IMR-90 (cell line): ENCODE measurements around the gene POU3F3. TPM values are rescaled to one million over a fixed set of nuclear protein-coding genes. Genes with fewer than 3 reads are reported as not detected.

Source experiments
- ATAC-seq: fragments of 200-7000 bp; cut with Tn5 transposase; 2 replicates; pipeline ENCODE4 v1.9.1; 2020; ENCODE audit warnings: low read depth, mild to moderate bottlenecking, moderate library complexity
- BruUV-seq: library from RNA; stranded (reverse); fragments of 400-500 nt; replicated peaks from 2 replicates; lab custom pipeline; 2021; lab: Mats Ljungman, UMichigan
- CTCF ChIA-PET: fragments of 300-600 bp; formaldehyde crosslinking; extraction: SDS; loops from one replicate; lab custom pipeline; 2021; ENCODE audit warnings: antibody characterized with exemption; lab: Yijun Ruan, JAX
- POLR2A ChIA-PET: fragments of 300-600 bp; sonication (Branson Sonifier 250); formaldehyde crosslinking; loops from one replicate; lab custom pipeline; 2022; ENCODE audit warnings: antibody characterized with exemption; ENCODE audit not compliant: unreplicated experiment; lab: Charles Lee
- DNase-seq: peaks from one replicate; pipeline ENCODE4 v3.0.0; 2013
- H2AFZ ChIP-seq: replicated peaks from 2 replicates; pipeline ENCODE3; 2013; ENCODE audit warnings: low read length, mild to moderate bottlenecking; ENCODE audit not compliant: poor library complexity
- H2AK5ac ChIP-seq: 2 replicates; pipeline ENCODE4 v1.6.1; 2013; ENCODE audit warnings: low read depth, low read length, inconsistent platforms
- H2AK9ac ChIP-seq: replicated peaks from 2 replicates; pipeline ENCODE3; 2013; ENCODE audit warnings: mild to moderate bottlenecking, low read depth, low read length, moderate library complexity; ENCODE audit not compliant: poor library complexity
- H2BK120ac ChIP-seq: 2 replicates; pipeline ENCODE4 v1.6.1; 2013; ENCODE audit warnings: low read depth, low read length, inconsistent platforms
- H2BK15ac ChIP-seq: 3 replicates; pipeline ENCODE4 v1.6.1; 2013; ENCODE audit warnings: low read depth, low read length, inconsistent platforms
- H2BK20ac ChIP-seq: 2 replicates; pipeline ENCODE4 v1.6.1; 2013; ENCODE audit warnings: low read depth, mild to moderate bottlenecking, inconsistent platforms, low read length, moderate library complexity
- H2BK5ac ChIP-seq: 2 replicates; pipeline ENCODE4 v1.6.1; 2013; ENCODE audit warnings: mild to moderate bottlenecking, low read depth, low read length, inconsistent platforms; ENCODE audit not compliant: poor library complexity, severe bottlenecking
- H3K14ac ChIP-seq: replicated peaks from 2 replicates; pipeline ENCODE4 v1.6.1; 2013; ENCODE audit warnings: low read depth, low read length, inconsistent platforms
- H3K18ac ChIP-seq: 2 replicates; pipeline ENCODE4 v1.6.1; 2013; ENCODE audit warnings: low read depth, low read length, control low read depth
- H3K23ac ChIP-seq: 2 replicates; pipeline ENCODE4 v1.6.1; 2013; ENCODE audit warnings: low read depth, low read length, inconsistent platforms
- H3K27ac ChIP-seq: 2 replicates; pipeline ENCODE4 v1.5.1; 2013; ENCODE audit warnings: mild to moderate bottlenecking, control low read depth, low read length; ENCODE audit not compliant: insufficient read depth
- H3K27me3 ChIP-seq: 2 replicates; pipeline ENCODE4 v1.6.1; 2013; ENCODE audit warnings: low read length; ENCODE audit not compliant: control insufficient read depth, insufficient read depth
- H3K36me3 ChIP-seq: 2 replicates; pipeline ENCODE4 v1.6.1; 2013; ENCODE audit warnings: low read length, mixed read lengths; ENCODE audit not compliant: control insufficient read depth, insufficient read depth
- H3K4ac ChIP-seq: 2 replicates; pipeline ENCODE4 v1.6.1; 2013; ENCODE audit warnings: low read depth, low read length, inconsistent platforms
- H3K4me1 ChIP-seq: 2 replicates; pipeline ENCODE4 v1.6.1; 2013; ENCODE audit warnings: low read length, mixed read lengths; ENCODE audit not compliant: control insufficient read depth, insufficient read depth
- H3K4me2 ChIP-seq: 2 replicates; pipeline ENCODE4 v1.6.1; 2013; ENCODE audit warnings: low read depth, mild to moderate bottlenecking, control low read depth, low read length, moderate library complexity
- H3K4me3 ChIP-seq: 2 replicates; pipeline ENCODE4 v1.5.1; 2013; ENCODE audit warnings: low read depth, mild to moderate bottlenecking, control low read depth, low read length, moderate library complexity; ENCODE audit not compliant: insufficient read depth
- H3K56ac ChIP-seq: 2 replicates; pipeline ENCODE4 v1.6.1; 2013; ENCODE audit warnings: low read length, inconsistent platforms; ENCODE audit not compliant: insufficient read depth; ENCODE audit errors: extremely low read depth
- H3K79me1 ChIP-seq, 2 experiments: 2 replicates each; pipeline ENCODE4 v1.6.1; 2013; ENCODE audit warnings: low read length in 2 of 2, inconsistent platforms in 1 of 2, low read depth in 1 of 2
- H3K9ac ChIP-seq: 2 replicates; pipeline ENCODE4 v1.6.1; 2013; ENCODE audit warnings: low read depth, low read length, control low read depth
- H3K9me1 ChIP-seq: 2 replicates; pipeline ENCODE4 v1.6.1; 2013; ENCODE audit warnings: low read length, inconsistent platforms; ENCODE audit not compliant: insufficient read depth
- H3K9me3 ChIP-seq: 2 replicates; pipeline ENCODE4 v1.6.1; 2013; ENCODE audit warnings: low read length; ENCODE audit not compliant: control insufficient read depth, insufficient read depth
- H4K20me1 ChIP-seq: 2 replicates; pipeline ENCODE4 v1.6.1; 2013; ENCODE audit warnings: low read length, inconsistent platforms; ENCODE audit not compliant: insufficient read depth
- H4K5ac ChIP-seq: 2 replicates; pipeline ENCODE4 v1.6.1; 2013; ENCODE audit warnings: mild to moderate bottlenecking, low read depth, low read length, control low read depth
- H4K8ac ChIP-seq, 2 experiments: 2 replicates each; pipeline ENCODE4 v1.6.1; 2013; ENCODE audit warnings: low read depth in 2 of 2, low read length in 2 of 2, control low read depth in 1 of 2, inconsistent platforms in 1 of 2
- H4K91ac ChIP-seq: 2 replicates; pipeline ENCODE4 v1.6.1; 2013; ENCODE audit warnings: low read depth, low read length, inconsistent platforms; ENCODE audit not compliant: insufficient read depth
- CHD1 ChIP-seq: IDR thresholded peaks from 2 replicates; pipeline ENCODE4 v1.6.1; 2012; ENCODE audit warnings: low read depth, low read length, improper control_type of control experiment
- MXI1 ChIP-seq: IDR thresholded peaks from 2 replicates; pipeline ENCODE4 v1.6.1; 2012; ENCODE audit warnings: low read depth, mild to moderate bottlenecking, low read length, moderate library complexity, borderline replicate concordance
- NFE2L2 ChIP-seq: fragments of 150-350 bp; IDR thresholded peaks from 2 replicates; pipeline ENCODE4 v1.6.1; 2016; ENCODE audit warnings: low read depth, mild to moderate bottlenecking, low read length
- RCOR1 ChIP-seq: IDR thresholded peaks from 2 replicates; pipeline ENCODE4 v1.6.1; 2012; ENCODE audit warnings: mild to moderate bottlenecking, low read length, improper control_type of control experiment; ENCODE audit not compliant: insufficient replicate concordance
- RFX5 ChIP-seq: IDR thresholded peaks from 2 replicates; pipeline ENCODE4 v1.8.0; 2012; ENCODE audit warnings: low read depth, mild to moderate bottlenecking, low read length, moderate library complexity
- SMC3 ChIP-seq: fragments of 150-350 bp; IDR thresholded peaks from 2 replicates; pipeline ENCODE4 v1.6.1; 2016; ENCODE audit warnings: low read depth, mild to moderate bottlenecking, antibody characterized with exemption, low read length, moderate library complexity
- WGBS, 2 experiments: methylation state at CpG; one replicate each; pipeline versions ENCODE4 v1.1.5 to v1.1.7; 2013; ENCODE audit warnings: missing lambda C conversion rate in 2 of 2; ENCODE audit not compliant: insufficient read length in 1 of 2; ENCODE audit errors: extremely low coverage in 2 of 2; 5-methylcytosine and 5-hydroxymethylcytosine counted together
- dilution Hi-C: fragments of 300-500 bp; cut with HindIII; formaldehyde crosslinking; loops from one replicate; pipeline ENCODE4 v1.14.3; 2018; ENCODE audit warnings: low sequenced_read_pairs; ENCODE audit not compliant: unreplicated experiment
- in situ Hi-C: fragments of 300-500 bp; cut with MboI; formaldehyde crosslinking; loops from 3 replicates; pipeline ENCODE4 v1.14.3; 2019; ENCODE audit warnings: low sequenced_read_pairs, inconsistent platforms, mixed read lengths
- intact Hi-C: fragments of 100-400 bp; cut with micrococcal nuclease; formaldehyde crosslinking; loops from 2 replicates; pipeline ENCODE4 v1.10.0; 2022
- polyA plus RNA-seq, 3 experiments: library from polyadenylated mRNA; depleted of rRNA; stranded (reverse); fragments of >200 nt; gene quantifications; 2 replicates each; pipeline ENCODE4 v1.2.3, GENCODE V29; 2012; ENCODE audit warnings: low replicate concordance in 1 of 3
- total RNA-seq: library from RNA; depleted of rRNA; stranded (reverse); fragments of >200 nt; gene quantifications from 2 replicates; pipeline ENCODE4 v1.2.3, GENCODE V29; 2012
- TF ChIP-seq, protein P1 (sequence below): fragments of 150-350 bp; IDR thresholded peaks from 2 replicates; pipeline ENCODE4 v1.6.1; 2016; ENCODE audit warnings: low read depth, mild to moderate bottlenecking, low read length, moderate library complexity, borderline replicate concordance

Gene POU3F3
- total and polyA plus RNA-seq, 2 of the 4 experiments (the other 2 are of a cell fraction) = not detected

GRCh38 chr2:104890685-104891069 is 36.8 kb downstream of the POU3F3 start:
- H2BK15ac ChIP-seq = no peak overlapping the region
- no peaks in the 10 kb centered on the region for H3K27me3 ChIP-seq
- H3K36me3 ChIP-seq = no peaks in the 10 kb centered on the region
- intact Hi-C loops (no loop called here), in situ Hi-C loops (loop anchor here (25.0 kb wide), 1 partner anchor 1728 kb away; no protein-coding TSS in a partner anchor), dilution Hi-C loops (no loop called here)
- H3K14ac ChIP-seq = no peak overlapping the region
- ChIA-PET CTCF (no interaction called here), POLR2A (no interaction called here)
- no peak overlapping the region for H3K18ac ChIP-seq
- H4K20me1 ChIP-seq = no peaks in the 10 kb centered on the region
- H4K91ac ChIP-seq = no peak overlapping the region
- no peak overlapping the region for H3K4me3 ChIP-seq
- H4K5ac ChIP-seq = no peak overlapping the region
- H3K4me1 ChIP-seq = no peaks in the 10 kb centered on the region
- no peak overlapping the region for H2BK5ac ChIP-seq
- H2BK20ac ChIP-seq = no peak overlapping the region
- H3K79me1 ChIP-seq = no peaks in the 10 kb centered on the region
- H4K8ac ChIP-seq = no peak overlapping the region
- no peak overlapping the region for H3K4me2 ChIP-seq
- no peak overlapping the region for H3K56ac ChIP-seq
- no peak overlapping the region for H2AK9ac ChIP-seq
- ATAC-seq (no peak), DNase-seq (no peak)
- no peak overlapping the region for H3K27ac ChIP-seq
- TF ChIP-seq MXI1 (no peak), NFE2L2 (no peak), RCOR1 (no peak), RFX5 (no peak), SMC3 (no peak), CHD1 (no peak)
- TF ChIP-seq, protein P1, sequence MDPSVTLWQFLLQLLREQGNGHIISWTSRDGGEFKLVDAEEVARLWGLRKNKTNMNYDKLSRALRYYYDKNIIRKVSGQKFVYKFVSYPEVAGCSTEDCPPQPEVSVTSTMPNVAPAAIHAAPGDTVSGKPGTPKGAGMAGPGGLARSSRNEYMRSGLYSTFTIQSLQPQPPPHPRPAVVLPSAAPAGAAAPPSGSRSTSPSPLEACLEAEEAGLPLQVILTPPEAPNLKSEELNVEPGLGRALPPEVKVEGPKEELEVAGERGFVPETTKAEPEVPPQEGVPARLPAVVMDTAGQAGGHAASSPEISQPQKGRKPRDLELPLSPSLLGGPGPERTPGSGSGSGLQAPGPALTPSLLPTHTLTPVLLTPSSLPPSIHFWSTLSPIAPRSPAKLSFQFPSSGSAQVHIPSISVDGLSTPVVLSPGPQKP = no peak
- 40% methylated on average over 1 of the region's 10 CpGs; no CpG with 5 or more reads in 1 of the 2 experiments for WGBS, 2 experiments
- no peak overlapping the region for H3K4ac ChIP-seq
- no peaks in the 10 kb centered on the region for H3K9me1 ChIP-seq
- no peak overlapping the region for H2AK5ac ChIP-seq
- H2AFZ ChIP-seq = no peak overlapping the region
- H3K9me3 ChIP-seq = no peaks in the 10 kb centered on the region
- H3K9ac ChIP-seq = no peak overlapping the region
- no TSS peak for BruUV-seq
- H2BK120ac ChIP-seq = no peak overlapping the region
- no peak overlapping the region for H3K23ac ChIP-seq
